ENCODE measurements around the gene SIAE.

- no peak for TF ChIP-seq CTCF (IDR thresholded peaks at IDR 0.05)
- no peak for TF ChIP-seq EZH2 (IDR thresholded peaks at IDR 0.05; ENCODE audit: borderline replicate concordance, insufficient read depth, low read depth, low read length, poor library complexity, severe bottlenecking)
These were observed 50.7 kb downstream of the SIAE start, which contains the start of gene TBRG1 for GRCh38 chr11:124622531-124623451.
